Tibial nerve (tissue), 4 donors: ENCODE data around the gene CEP78. TPM values are rescaled to one million over a fixed set of nuclear protein-coding genes. Genes with fewer than 3 reads are reported as not detected.
"Not testable (repeated sequence)": the region's sequence is repeated elsewhere in the genome, so short reads cannot be mapped to it uniquely, and the experiment has no call there.

Experiments used
- DNase-seq, 2 donors: peaks; one replicate each; pipeline ENCODE4 v3.0.0-alpha.2; 2019; ENCODE audit warnings: low spot score in 2 of 2
- H3K27ac ChIP-seq, 4 donors: fragments of 200-600 bp; sonication (generic) in 3 of 4; one replicate each; pipeline ENCODE4 v1.5.1; 2017 to 2019; ENCODE audit warnings: mild to moderate bottlenecking in 1 of 4
- H3K27me3 ChIP-seq, 2 donors: fragments of 200-600 bp; sonication (generic) in 1 of 2; one replicate each; pipeline versions ENCODE4 v1.5.1 to v1.6.0; 2017 to 2019
- H3K36me3 ChIP-seq, 3 donors: fragments of 200-600 bp; sonication (generic); one replicate each; pipeline ENCODE4 v1.5.1; 2018 to 2019
- H3K4me1 ChIP-seq, 4 donors: fragments of 200-600 bp; sonication (generic) in 3 of 4; one replicate each; pipeline ENCODE4 v1.5.1; 2017 to 2019
- H3K4me3 ChIP-seq, 4 donors: fragments of 200-600 bp; sonication (generic) in 3 of 4; one replicate each; pipeline ENCODE4 v1.5.1; 2017 to 2019; ENCODE audit warnings: mild to moderate bottlenecking in 1 of 4, moderate library complexity in 1 of 4
- H3K9me3 ChIP-seq, 4 donors: fragments of 200-600 bp; sonication (generic) in 3 of 4; one replicate each; pipeline ENCODE4 v1.5.1; 2017 to 2019
- CTCF ChIP-seq, 5 experiments: fragments of 200-600 bp in 3 of 5; fragments of 450-650 bp in 2 of 5; sonication (generic) in 3 of 5; IDR thresholded peaks; one replicate each; pipeline ENCODE4 v1.5.1; 2016 to 2019; ENCODE audit warnings: antibody characterized with exemption in 5 of 5, mild to moderate bottlenecking in 3 of 5, moderate library complexity in 2 of 5
- EP300 ChIP-seq, 2 donors: sonication (generic); formaldehyde crosslinking; IDR thresholded peaks; one replicate each; pipeline ENCODE4 v1.6.1; 2017; ENCODE audit warnings: antibody characterized with exemption in 2 of 2, mild to moderate bottlenecking in 1 of 2
- POLR2A ChIP-seq, 2 donors: fragments of 450-650 bp; IDR thresholded peaks; one replicate each; pipeline ENCODE4 v1.6.1; 2017; ENCODE audit warnings: antibody characterized with exemption in 2 of 2, mild to moderate bottlenecking in 2 of 2, moderate library complexity in 2 of 2
- WGBS, 2 donors: methylation state at CpG; one replicate each; pipeline ENCODE4 v1.1.5; 2018; 5-methylcytosine and 5-hydroxymethylcytosine counted together
- total RNA-seq, 4 donors: library from RNA; depleted of rRNA; stranded (reverse); fragments of >200 nt; gene quantifications; one replicate each; pipeline ENCODE4 v1.1.0, GENCODE V29; 2016

CEP78 gene
- total RNA-seq, 4 donors from 2014 or later: 8.8 to 21.3 (median 13.3) TPM

- TF ChIP-seq POLR2A (IDR thresholded peaks at IDR 0.05): no peak
- TF ChIP-seq CTCF (IDR thresholded peaks at IDR 0.05): no peak
- no peak for TF ChIP-seq EP300 (IDR thresholded peaks at IDR 0.05)
- Histone ChIP-seq H3K4me1 (peaks cover 0 to 9% (median 0%) of the 10 kb centered on the region in 4 donors), H3K27ac (no peak overlapping the region), H3K27me3 (no peaks in the 10 kb centered on the region), H3K36me3 (no peaks in the 10 kb centered on the region), H3K9me3 (no peaks in the 10 kb centered on the region), H3K4me3 (no peak overlapping the region)
- 50 to 58% methylated on average over 5 of the region's 5 CpGs for WGBS, 2 donors
- no peak for DNase-seq
These were observed 46.4 kb upstream of the CEP78 start for GRCh38 chr9:78189461-78189860.

- Histone ChIP-seq H3K27ac (no peak overlapping the region), H3K4me1 (peaks cover 0 to 9% (median 0%) of the 10 kb centered on the region in 4 donors), H3K4me3 (no peak overlapping the region), H3K27me3 (no peaks in the 10 kb centered on the region), H3K9me3 (no peaks in the 10 kb centered on the region), H3K36me3 (no peaks in the 10 kb centered on the region)
- no peak for TF ChIP-seq EP300 (IDR thresholded peaks at IDR 0.05)
- TF ChIP-seq POLR2A (IDR thresholded peaks at IDR 0.05): no peak
- no peak for TF ChIP-seq CTCF (IDR thresholded peaks at IDR 0.05)
- DNase-seq: no peak
These were observed 43.9 kb upstream of the CEP78 start for GRCh38 chr9:78191931-78192330.

GRCh38 chr9:78196258-78196657 is 39.6 kb upstream of the CEP78 start:
- H3K4me3 ChIP-seq: no peak overlapping the region
- H3K36me3 ChIP-seq: no peaks in the 10 kb centered on the region
- 83 to 86% methylated on average over 1 of the region's 1 CpG for WGBS, 2 donors
- no peaks in the 10 kb centered on the region for H3K4me1 ChIP-seq
- H3K27me3 ChIP-seq: no peaks in the 10 kb centered on the region
- DNase-seq: no peak
- H3K9me3 ChIP-seq: no peaks in the 10 kb centered on the region
- H3K27ac ChIP-seq: no peak overlapping the region
- peak in 1 of 2 donors; percentile 13 for TF ChIP-seq EP300 (IDR thresholded peaks at IDR 0.05)
- no peak for TF ChIP-seq POLR2A (IDR thresholded peaks at IDR 0.05)

- not testable (repeated sequence) for DNase-seq, H3K27ac ChIP-seq, H3K4me3 ChIP-seq, H3K36me3 ChIP-seq, H3K4me1 ChIP-seq, H3K27me3 ChIP-seq, H3K9me3 ChIP-seq
- WGBS, 2 donors: 49 to 60% methylated on average over 14 to 16 of the region's 16 CpGs
These were observed 34.6 kb upstream of the CEP78 start for GRCh38 chr9:78201158-78201777.

GRCh38 chr9:78207319-78207718 is 28.6 kb upstream of the CEP78 start:
- Histone ChIP-seq H3K4me1 (no peaks in the 10 kb centered on the region), H3K36me3 (no peaks in the 10 kb centered on the region), H3K27me3 (no peaks in the 10 kb centered on the region), H3K9me3 (no peaks in the 10 kb centered on the region), H3K27ac (no peak overlapping the region), H3K4me3 (no peak overlapping the region)
- WGBS, 2 donors: 73 to 77% methylated on average over 2 of the region's 2 CpGs
- TF ChIP-seq POLR2A (IDR thresholded peaks at IDR 0.05) (no peak), EP300 (IDR thresholded peaks at IDR 0.05) (no peak), CTCF (IDR thresholded peaks at IDR 0.05) (no peak)
- DNase-seq: no peak

GRCh38 chr9:78207901-78208300 is 28.0 kb upstream of the CEP78 start:
- no peak for DNase-seq
- Histone ChIP-seq H3K27ac (no peak overlapping the region), H3K4me1 (no peaks in the 10 kb centered on the region), H3K36me3 (no peaks in the 10 kb centered on the region), H3K27me3 (no peaks in the 10 kb centered on the region), H3K9me3 (no peaks in the 10 kb centered on the region), H3K4me3 (no peak overlapping the region)
- 67 to 75% methylated on average over 4 of the region's 4 CpGs for WGBS, 2 donors
- TF ChIP-seq POLR2A (IDR thresholded peaks at IDR 0.05) (no peak), EP300 (IDR thresholded peaks at IDR 0.05) (no peak), CTCF (IDR thresholded peaks at IDR 0.05) (no peak)
